H9 (cell line): ENCODE data around the gene MTURN. TPM values are rescaled to one million over a fixed set of nuclear protein-coding genes. Genes with fewer than 3 reads are reported as not detected.

Source experiments
- DNase-seq: peaks from one replicate; pipeline ENCODE4 v3.0.0-alpha.2; 2017
- H2AFZ ChIP-seq: one replicate; pipeline ENCODE4 v1.6.1; 2013; ENCODE audit warnings: mild to moderate bottlenecking, low read length, control low read depth, moderate library complexity
- H2AK5ac ChIP-seq: 2 replicates; pipeline ENCODE4 v1.6.1; 2013; ENCODE audit warnings: low read length, control low read depth, mixed read lengths; ENCODE audit not compliant: insufficient read length
- H2BK120ac ChIP-seq: one replicate; pipeline ENCODE4 v1.6.1; 2013; ENCODE audit warnings: low read depth, mild to moderate bottlenecking, low read length, control low read depth, inconsistent platforms; ENCODE audit not compliant: poor library complexity, severe bottlenecking
- H2BK12ac ChIP-seq: 2 replicates; pipeline ENCODE4 v1.6.1; 2013; ENCODE audit warnings: low read length, control low read depth, mixed read lengths, low read depth; ENCODE audit not compliant: insufficient read length
- H2BK15ac ChIP-seq: 2 replicates; pipeline ENCODE4 v1.6.1; 2013; ENCODE audit warnings: low read depth, low read length, control low read depth
- H2BK20ac ChIP-seq: one replicate; pipeline ENCODE4 v1.6.1; 2013; ENCODE audit warnings: low read depth, mild to moderate bottlenecking, low read length, control low read depth, inconsistent platforms; ENCODE audit not compliant: poor library complexity, severe bottlenecking
- H2BK5ac ChIP-seq: 2 replicates; pipeline ENCODE4 v1.6.1; 2013; ENCODE audit warnings: low read length, control low read depth, mixed read lengths; ENCODE audit not compliant: insufficient read length
- H3K14ac ChIP-seq: 2 replicates; pipeline ENCODE4 v1.6.1; 2013; ENCODE audit warnings: low read length, control low read depth; ENCODE audit not compliant: insufficient read depth
- H3K18ac ChIP-seq: 2 replicates; pipeline ENCODE4 v1.6.1; 2013; ENCODE audit warnings: low read depth, mild to moderate bottlenecking, mixed read lengths, low read length, control low read depth; ENCODE audit not compliant: insufficient read length
- H3K23ac ChIP-seq: 2 replicates; pipeline ENCODE4 v1.6.1; 2013; ENCODE audit warnings: low read length, control low read depth, mixed read lengths, low read depth; ENCODE audit not compliant: insufficient read length
- H3K23me2 ChIP-seq: 2 replicates; pipeline ENCODE4 v1.6.1; 2013; ENCODE audit warnings: low read depth, mild to moderate bottlenecking, mixed read lengths, low read length, control low read depth; ENCODE audit not compliant: insufficient read length, poor library complexity, severe bottlenecking
- H3K27ac ChIP-seq: 2 replicates; pipeline ENCODE4 v1.5.1; 2013; ENCODE audit warnings: low read length, control low read depth, mixed read lengths, low read depth; ENCODE audit not compliant: insufficient read length
- H3K27me3 ChIP-seq: 2 replicates; pipeline ENCODE4 v1.6.1; 2013; ENCODE audit warnings: low read length, control low read depth, inconsistent platforms; ENCODE audit not compliant: insufficient read depth
- H3K4ac ChIP-seq: 2 replicates; pipeline ENCODE4 v1.6.1; 2013; ENCODE audit warnings: low read depth, mild to moderate bottlenecking, control low read depth, inconsistent platforms, low read length, moderate library complexity
- H3K4me1 ChIP-seq: 2 replicates; pipeline ENCODE4 v1.6.1; 2013; ENCODE audit warnings: low read length, control low read depth, inconsistent platforms; ENCODE audit not compliant: insufficient read depth
- H3K4me2 ChIP-seq: 2 replicates; pipeline ENCODE4 v1.6.1; 2013; ENCODE audit warnings: low read length, control low read depth, mixed read lengths; ENCODE audit not compliant: insufficient read length, insufficient read depth
- H3K56ac ChIP-seq: 2 replicates; pipeline ENCODE4 v1.6.1; 2013; ENCODE audit warnings: low read depth, mild to moderate bottlenecking, mixed read lengths, low read length, control low read depth; ENCODE audit not compliant: insufficient read length
- H3K79me1 ChIP-seq: 2 replicates; pipeline ENCODE4 v1.6.1; 2013; ENCODE audit warnings: low read depth, mild to moderate bottlenecking, moderate library complexity, low read length, control low read depth, inconsistent platforms; ENCODE audit not compliant: insufficient read depth, poor library complexity, severe bottlenecking
- H3K79me2 ChIP-seq: 2 replicates; pipeline ENCODE4 v1.6.1; 2013; ENCODE audit warnings: low read length, control low read depth, inconsistent platforms; ENCODE audit not compliant: insufficient read depth
- H3K9ac ChIP-seq: 2 replicates; pipeline ENCODE4 v1.6.1; 2013; ENCODE audit warnings: low read length, control low read depth, mixed read lengths; ENCODE audit not compliant: insufficient read length; ENCODE audit errors: extremely low read depth
- H3K9me3 ChIP-seq: one replicate; pipeline ENCODE4 v1.6.1; 2013; ENCODE audit warnings: low read depth, low read length, inconsistent platforms; ENCODE audit not compliant: control insufficient read depth
- H3T11ph ChIP-seq: one replicate; pipeline ENCODE4 v1.6.1; 2013; ENCODE audit warnings: mild to moderate bottlenecking, low read length, control low read depth, inconsistent platforms
- H4K20me1 ChIP-seq: one replicate; pipeline ENCODE4 v1.6.1; 2013; ENCODE audit not compliant: control insufficient read depth, insufficient read length, insufficient read depth
- H4K5ac ChIP-seq: 2 replicates; pipeline ENCODE4 v1.6.1; 2013; ENCODE audit warnings: low read depth, mild to moderate bottlenecking, mixed read lengths, low read length, control low read depth; ENCODE audit not compliant: insufficient read length
- H4K8ac ChIP-seq: replicated peaks from 2 replicates; pipeline ENCODE4 v1.6.1; 2013; ENCODE audit warnings: low read length, control low read depth, mixed read lengths, low read depth; ENCODE audit not compliant: insufficient read length
- H4K91ac ChIP-seq: 2 replicates; pipeline ENCODE4 v1.6.1; 2013; ENCODE audit warnings: low read depth, mild to moderate bottlenecking, moderate library complexity, mixed read lengths, low read length, control low read depth; ENCODE audit not compliant: insufficient read length
- H3K27ac Mint-ChIP-seq, 3 experiments: 2 replicates in 2 of 3; 3 replicates in 1 of 3; pipeline ENCODE4 v1.8.0; 2020 to 2021; ENCODE audit warnings: mixed read lengths in 3 of 3, mild to moderate bottlenecking in 1 of 3, moderate library complexity in 1 of 3
- H3K27me3 Mint-ChIP-seq: 2 replicates; pipeline ENCODE4 v1.8.0; 2021; ENCODE audit warnings: low read depth, mild to moderate bottlenecking, moderate library complexity, mixed read lengths
- H3K36me3 Mint-ChIP-seq, 3 experiments: 2 replicates in 2 of 3; 3 replicates in 1 of 3; pipeline ENCODE4 v1.8.0; 2020 to 2021; ENCODE audit warnings: low read depth in 3 of 3, mixed read lengths in 3 of 3; ENCODE audit not compliant: insufficient read depth in 1 of 3
- H3K4me1 Mint-ChIP-seq, 2 experiments: 2 replicates each; pipeline ENCODE4 v1.8.0; 2020; ENCODE audit warnings: mixed read lengths in 2 of 2
- H3K4me3 Mint-ChIP-seq, 2 experiments: 2 replicates in 1 of 2; 3 replicates in 1 of 2; pipeline ENCODE4 v1.8.0; 2020 to 2021; ENCODE audit warnings: mild to moderate bottlenecking in 2 of 2, mixed read lengths in 2 of 2, moderate library complexity in 1 of 2
- H3K9me3 Mint-ChIP-seq, 2 experiments: 2 replicates in 1 of 2; 3 replicates in 1 of 2; pipeline ENCODE4 v1.8.0; 2020; ENCODE audit warnings: mild to moderate bottlenecking in 2 of 2, mixed read lengths in 2 of 2, moderate library complexity in 1 of 2
- CTCF ChIP-seq: fragments of 200-600 bp; sonication (generic); conservative IDR thresholded peaks from 3 replicates; pipeline ENCODE4 v1.8.0; 2021; ENCODE audit warnings: antibody characterized with exemption, mild to moderate bottlenecking
- WGBS: extraction: QIAGEN DNeasy Blood & Tissue Kit; methylation state at CpG from one replicate; pipeline ENCODE4 v1.1.7; 2013; ENCODE audit warnings: missing lambda C conversion rate, low lambda C conversion rate, mixed read lengths; ENCODE audit not compliant: insufficient read length; ENCODE audit errors: extremely low coverage; 5-methylcytosine and 5-hydroxymethylcytosine counted together
- total RNA-seq: library from RNA; stranded (reverse); gene quantifications from 2 replicates; pipeline ENCODE4 v1.2.1, GENCODE V29; 2021

The MTURN gene
- total RNA-seq, 1 experiment from 2014 or later, result 3.4 TPM

GRCh38 chr7:30167901-30168300 lies 33.1 kb downstream of the MTURN start:
- no peak overlapping the region for H2BK120ac ChIP-seq
- H3K23me2 ChIP-seq, result no peaks in the 10 kb centered on the region
- H2BK15ac ChIP-seq, result no peak overlapping the region
- H2BK20ac ChIP-seq, result no peak overlapping the region
- H4K5ac ChIP-seq, result no peak overlapping the region
- no peak overlapping the region for H3K14ac ChIP-seq
- Mint-ChIP-seq H3K27ac (no peak overlapping the region), H3K4me3 (no peak overlapping the region; a peak in 1 of 5 replicates), H3K9me3 (no peaks in the 10 kb centered on the region), H3K4me1 (peaks cover 59 to 61% of the 10 kb centered on the region in 2 experiments), H3K36me3 (no peaks in the 10 kb centered on the region; a peak in 1 of 7 replicates), H3K27me3 (peaks cover 42% of the 10 kb centered on the region)
- H3K56ac ChIP-seq, result no peak overlapping the region
- no peak overlapping the region for H2BK5ac ChIP-seq
- peak overlapping the region; percentile 50 for H3K4me2 ChIP-seq
- no peak overlapping the region for H4K91ac ChIP-seq
- no peaks in the 10 kb centered on the region for H3K9me3 ChIP-seq
- no peak overlapping the region for H3K4ac ChIP-seq
- no peak overlapping the region for H2AK5ac ChIP-seq
- H2AFZ ChIP-seq, result no peak overlapping the region
- no peaks in the 10 kb centered on the region; the same call in 1 of the 2 replicates for H3K27me3 ChIP-seq
- H3K18ac ChIP-seq, result no peak overlapping the region
- DNase-seq, result no peak
- H3T11ph ChIP-seq, result no peak overlapping the region
- H4K20me1 ChIP-seq, result no peaks in the 10 kb centered on the region
- no peak overlapping the region for H3K9ac ChIP-seq
- no peak for TF ChIP-seq CTCF
- H3K4me1 ChIP-seq, result peaks cover 7% of the 10 kb centered on the region; the same call in 1 of the 2 replicates
- no peaks in the 10 kb centered on the region for H3K79me1 ChIP-seq
- no peak overlapping the region for H2BK12ac ChIP-seq
- WGBS, result no CpG with 5 or more reads among the region's 6 CpGs
- no peak overlapping the region for H4K8ac ChIP-seq
- no peak overlapping the region for H3K23ac ChIP-seq
- H3K27ac ChIP-seq, result no peak overlapping the region
- H3K79me2 ChIP-seq, result no peaks in the 10 kb centered on the region
